Measurements from ENCODE around the gene ANO3.
A peak's percentile ranks its signal among the peaks of the same experiment; 100 is the strongest.
"Not testable (repeated sequence)": the region's sequence is repeated elsewhere in the genome, so short reads cannot be mapped to it uniquely, and the experiment has no call there.

ANO3 gene

DNA sequence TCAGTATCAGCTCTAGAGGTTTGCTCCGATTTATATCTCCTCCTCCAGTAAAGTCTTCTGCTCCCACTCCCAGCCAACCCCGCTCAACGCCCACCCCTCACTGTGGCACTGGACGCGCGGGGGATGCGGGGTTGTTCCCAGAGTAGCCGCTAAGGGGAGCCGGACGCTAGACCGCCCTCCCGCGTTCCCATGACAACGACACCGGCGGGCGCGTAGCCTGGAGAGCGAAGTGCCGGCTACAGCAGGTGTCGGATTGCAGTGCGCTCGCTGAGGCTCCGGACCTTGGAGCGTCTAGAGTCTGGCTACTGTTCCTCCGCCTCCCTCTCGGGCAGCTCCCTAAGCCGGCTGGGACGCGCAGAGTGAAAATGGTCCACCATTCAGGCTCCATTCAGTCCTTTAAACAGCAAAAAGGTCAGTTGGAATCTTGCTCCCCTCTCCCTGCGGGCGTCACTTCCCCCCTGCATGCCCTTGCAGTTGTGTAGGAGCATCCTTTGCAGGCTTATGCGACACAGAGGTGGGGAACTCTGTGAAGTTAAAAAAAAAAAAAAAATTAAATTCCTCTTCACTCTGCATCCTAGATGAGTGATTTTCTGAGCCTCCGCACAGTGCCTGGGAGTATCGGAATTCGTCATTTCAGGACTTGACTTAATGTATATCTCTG lies at the start of gene ANO3:
TSS of gene ANO3 (plus strand) at position 220 of the 661 bp plus-strand sequence. CDS start at position 366, 146 bp downstream.
- peak; percentile 64 for DNase-seq

DNA sequence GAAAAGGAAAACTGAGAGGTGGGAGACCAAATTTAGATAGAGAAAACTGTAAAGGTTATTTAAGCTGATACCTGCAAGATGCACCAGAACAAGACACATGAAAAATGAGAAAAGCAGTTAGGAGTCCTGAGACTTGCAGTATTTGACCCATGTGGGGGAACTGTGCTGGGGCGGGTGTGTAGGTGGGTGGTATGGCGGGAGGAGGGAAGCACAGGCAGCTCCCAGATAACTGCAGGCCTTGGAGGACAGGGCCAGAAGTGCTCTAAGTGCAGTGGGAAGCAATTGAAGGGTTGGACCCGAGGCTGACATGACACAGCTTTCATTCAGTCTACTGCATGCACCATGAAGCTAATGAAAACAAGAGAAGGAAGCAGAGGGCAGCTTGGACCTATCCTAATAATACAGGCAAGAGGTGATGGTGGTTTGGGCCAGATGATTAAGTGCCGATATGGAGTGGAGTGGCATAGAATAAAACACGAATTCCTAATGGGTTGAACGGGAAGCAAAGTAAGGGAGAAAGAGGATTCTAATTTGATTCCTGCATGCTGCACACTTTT lies 48.0 kb upstream of the ANO3 start:
- DNase-seq = no peak

DNA sequence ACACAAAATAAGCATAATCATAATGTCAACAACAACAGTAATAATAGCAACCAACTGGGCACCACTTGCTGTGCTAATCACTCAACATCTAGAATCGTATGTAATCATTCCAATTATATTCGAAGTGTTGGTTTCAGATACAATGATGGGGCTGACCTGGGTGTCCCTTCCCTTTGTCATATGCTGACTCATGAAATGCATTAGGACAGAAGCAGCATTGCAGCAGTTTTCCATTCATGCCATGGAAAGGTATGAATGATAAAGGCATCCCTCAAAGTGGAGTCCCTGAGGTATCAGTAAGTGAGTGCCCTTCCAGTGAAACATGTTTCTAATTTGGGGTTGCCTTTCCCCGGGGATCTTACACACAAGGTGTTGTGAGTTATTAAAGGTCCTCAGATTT lies 46.3 kb upstream of the ANO3 start:
- DNase-seq = no peak

DNA sequence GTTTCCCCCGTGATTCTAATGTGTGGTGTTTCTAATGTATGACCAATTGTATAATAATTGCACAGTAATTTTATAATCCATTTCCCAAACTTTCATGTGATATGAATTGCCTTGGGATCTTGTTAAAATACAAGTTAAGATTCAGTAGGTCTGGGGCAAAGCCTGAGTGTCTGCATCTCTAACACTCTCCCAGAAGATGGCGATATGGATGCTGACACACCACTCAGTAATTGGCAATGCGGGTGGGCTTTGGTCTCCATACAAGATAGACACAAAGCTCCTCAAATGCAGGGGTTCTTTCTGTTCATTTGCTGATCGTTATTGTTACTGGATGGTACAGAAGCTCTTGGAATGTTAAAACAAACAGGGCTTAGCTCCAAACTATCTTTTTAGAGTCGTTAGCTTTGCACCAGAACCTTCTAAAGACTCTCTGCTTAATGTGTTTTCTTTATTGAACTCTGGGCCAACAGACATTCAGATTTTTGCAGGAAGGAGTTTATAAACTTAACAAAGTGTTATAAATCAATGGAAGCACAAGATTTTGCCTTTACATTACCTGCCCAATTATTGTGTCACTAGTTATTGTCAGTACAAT lies 45.4 kb upstream of the ANO3 start:
- no peak for DNase-seq

DNA sequence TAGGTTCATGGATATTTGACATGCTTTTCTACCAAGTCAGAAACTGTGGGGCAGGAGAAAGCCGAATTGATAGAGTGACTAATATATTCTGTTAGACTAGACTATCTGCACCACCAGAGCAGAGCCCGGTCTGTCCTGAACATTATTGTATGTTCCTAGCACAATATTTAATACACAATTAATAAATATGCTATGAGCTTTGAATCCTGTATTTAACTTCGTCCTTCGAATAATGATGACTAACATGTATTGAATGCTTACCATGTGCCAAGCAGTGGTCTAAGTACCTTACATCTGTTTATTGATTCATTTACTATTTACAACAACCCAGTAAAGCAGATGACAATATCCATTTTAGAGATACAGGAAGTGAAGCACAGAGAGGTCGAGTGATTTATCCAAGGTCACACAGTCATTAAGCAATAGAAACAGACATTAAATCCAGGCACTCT lies 44.8 kb upstream of the ANO3 start:
- no peak for DNase-seq

DNA sequence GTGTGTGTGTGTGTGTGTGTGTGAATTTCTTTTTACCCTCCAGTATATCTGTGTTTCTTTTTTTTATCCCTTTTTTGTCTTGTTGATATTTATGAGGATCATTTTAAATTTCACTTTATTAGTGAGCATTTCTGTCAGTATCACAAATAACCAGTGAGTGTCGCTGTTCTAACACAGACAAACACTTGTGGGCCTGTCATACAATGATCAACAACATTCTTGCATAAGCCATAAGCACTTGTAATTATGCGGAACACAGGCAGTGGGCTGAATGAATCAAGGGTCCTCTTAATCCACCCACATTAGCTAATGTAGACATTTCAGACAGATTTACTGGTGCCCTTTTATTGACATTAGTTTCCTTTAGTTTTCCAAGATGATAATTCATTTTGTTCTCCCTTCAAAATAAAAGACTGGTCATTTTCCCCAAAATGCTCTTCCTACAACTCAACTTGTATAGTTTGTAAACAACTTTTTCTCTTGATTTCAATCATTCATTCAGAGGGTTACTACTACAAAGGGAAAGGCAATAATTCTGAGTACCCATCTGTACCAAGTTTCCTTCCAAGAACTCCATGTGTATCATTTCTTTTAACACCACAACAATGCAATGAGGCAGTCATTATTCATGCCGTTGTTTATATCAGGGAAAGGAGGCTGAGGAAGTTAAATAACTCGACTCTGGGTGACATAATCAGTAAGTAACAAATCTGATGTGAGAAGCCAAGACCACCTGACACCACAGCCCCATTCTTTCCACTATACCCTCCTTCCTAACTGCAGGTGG lies 34.5 kb upstream of the ANO3 start:
- DNase-seq = no peak

DNA sequence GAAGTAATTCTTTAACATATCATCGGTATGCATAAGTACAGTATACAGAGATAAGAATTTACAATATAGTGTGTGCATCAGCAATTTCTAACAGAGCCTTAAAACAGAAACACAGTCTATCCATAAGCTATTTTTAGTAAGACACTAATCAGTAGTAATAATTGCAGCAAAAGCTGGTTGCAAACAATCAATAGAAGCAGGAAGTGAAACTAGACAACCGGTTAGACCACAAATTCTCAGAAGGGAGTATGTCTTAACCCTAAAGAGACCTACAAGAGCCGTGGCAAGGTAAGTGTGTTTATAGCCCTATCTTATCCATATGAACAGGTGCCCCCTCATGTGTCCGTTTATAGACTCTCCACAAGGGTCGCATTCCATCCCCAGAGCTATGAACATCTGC lies 15.6 kb upstream of the ANO3 start:
- DNase-seq = not testable (repeated sequence)

DNA sequence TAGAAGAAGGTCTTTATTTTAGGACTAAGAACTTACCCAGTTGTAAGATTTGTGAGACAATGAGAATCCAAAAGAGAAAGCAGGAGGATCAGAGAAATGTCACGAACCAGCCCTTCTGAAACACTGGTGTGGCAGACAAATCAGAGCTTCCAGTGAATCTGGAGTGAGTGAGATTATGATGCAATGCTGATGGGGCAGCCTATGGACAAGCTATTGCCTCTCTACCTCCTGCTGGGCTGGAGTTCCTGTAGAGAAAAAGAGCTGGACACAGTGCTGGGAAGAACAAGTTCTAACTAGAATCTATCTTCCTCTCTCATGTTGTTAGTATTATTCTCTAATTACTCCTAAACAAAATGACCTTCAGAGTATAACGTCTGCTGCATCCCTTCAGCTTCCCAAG lies 12.0 kb upstream of the ANO3 start:
- no peak for DNase-seq

DNA sequence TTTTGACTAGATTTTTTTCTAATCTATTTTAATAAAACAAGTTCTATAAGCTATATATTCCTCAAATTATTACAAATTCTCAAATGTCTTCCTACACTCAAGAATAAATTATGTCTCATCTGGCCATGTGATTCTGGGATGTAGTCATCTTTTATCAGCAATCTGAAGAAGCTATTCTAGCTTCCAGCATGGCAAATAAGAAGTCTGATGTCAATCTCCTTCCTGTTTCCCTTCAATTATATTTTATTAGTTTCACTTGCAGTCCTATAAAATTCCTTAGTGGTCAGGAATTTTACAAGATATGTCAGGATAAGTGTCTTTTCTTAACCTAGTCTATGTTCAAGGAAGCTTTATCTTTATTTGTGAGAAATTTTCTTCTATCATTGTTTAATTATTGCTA lies 10.4 kb upstream of the ANO3 start:
- DNase-seq = no peak

DNA sequence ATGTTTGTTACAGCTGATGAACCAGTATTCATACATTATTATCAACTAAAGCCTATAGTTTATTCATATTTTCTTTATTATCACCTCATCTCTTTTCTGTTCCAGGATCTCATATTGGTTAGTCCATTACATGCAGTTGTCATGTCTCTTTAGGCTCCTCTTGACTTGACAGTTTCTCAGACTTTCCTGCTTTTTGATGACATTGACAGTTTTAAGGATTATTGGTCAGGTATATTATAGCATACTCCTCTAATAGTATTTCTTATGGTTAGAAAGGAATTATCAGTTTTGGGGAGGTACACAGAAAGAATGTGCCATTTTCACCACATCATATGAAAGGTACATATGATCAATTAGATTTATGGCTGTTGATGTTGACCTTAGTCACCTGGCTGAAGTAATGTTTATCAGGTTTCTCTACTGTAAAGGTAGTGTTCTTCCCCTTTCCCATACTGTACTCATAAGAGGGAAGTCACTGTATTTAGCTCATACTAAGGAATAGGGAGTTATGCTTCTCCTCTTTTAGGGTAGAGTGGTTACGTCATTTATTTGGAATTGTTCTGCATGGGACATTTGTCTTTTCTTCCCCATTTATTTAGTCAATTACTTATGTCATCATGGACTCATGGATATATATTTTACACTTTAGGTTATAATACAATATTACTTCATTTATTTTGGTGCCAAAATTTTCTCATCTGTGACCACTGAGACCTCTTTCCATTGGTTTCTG lies 9.4 kb upstream of the ANO3 start:
- DNase-seq = no peak

DNA sequence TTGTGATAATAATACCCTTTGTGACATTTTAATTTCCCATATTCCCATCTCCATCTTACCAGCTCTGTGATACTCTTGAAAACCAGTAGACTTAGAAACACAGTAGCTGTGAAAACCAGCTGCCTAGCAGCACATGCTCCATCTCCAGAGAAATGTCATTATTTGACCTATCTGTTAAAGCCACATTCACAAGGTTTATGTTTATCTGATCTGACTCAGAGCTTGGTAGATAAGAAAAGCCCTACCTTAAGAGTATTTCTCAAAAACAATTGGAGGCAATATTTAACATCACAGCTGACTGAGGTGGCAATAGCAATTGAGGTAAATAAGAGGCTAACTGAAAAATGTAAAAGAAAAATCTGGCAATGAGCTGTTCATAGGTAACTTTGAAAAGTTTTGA lies 8.1 kb upstream of the ANO3 start:
- no peak for DNase-seq

DNA sequence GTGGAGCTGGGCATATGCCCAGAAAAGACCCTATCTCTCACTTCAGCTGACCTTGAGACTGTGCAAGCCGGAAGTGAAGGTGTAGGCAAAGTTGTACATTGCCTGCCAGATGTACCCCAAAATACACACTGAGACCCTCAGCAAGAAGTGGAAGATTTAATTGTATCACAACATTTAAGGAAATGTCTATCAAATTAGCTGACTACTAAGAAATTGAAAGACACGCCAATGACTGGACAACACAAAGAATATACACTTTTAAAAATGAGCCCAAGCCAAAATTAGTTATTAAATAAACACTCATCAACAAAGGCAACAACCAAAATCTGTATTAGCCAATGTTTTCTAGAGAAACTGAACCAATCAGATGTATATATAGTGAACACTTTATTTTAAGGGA lies 7.7 kb upstream of the ANO3 start:
- no peak for DNase-seq

DNA sequence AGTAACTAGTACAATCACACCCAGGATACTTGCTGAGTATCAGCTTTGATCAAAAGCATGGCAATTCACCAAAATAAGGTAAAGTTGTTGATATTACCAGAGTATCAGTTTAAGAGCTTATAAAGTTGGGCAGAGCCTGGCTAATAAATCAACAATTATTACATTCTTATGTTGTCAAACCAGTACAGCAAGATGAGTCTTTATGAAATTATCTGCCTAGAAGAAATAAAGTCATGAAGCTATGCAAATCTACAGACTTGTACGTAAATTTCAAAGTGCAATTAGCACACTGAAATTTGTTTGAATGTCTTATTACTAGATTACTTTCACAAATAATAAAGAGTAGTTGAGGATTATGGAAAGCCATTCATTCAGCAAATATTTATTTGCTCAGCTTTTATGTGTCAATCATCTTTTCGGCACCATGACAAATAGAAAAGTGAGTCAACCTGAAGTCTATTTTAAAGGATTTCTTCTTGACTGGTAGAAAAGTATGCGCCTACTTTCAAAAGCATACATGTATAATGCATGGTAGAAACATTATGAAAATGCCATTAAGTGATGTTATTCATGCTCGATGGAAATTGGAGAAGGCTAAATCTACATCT lies 5.0 kb upstream of the ANO3 start:
- no peak for DNase-seq

DNA sequence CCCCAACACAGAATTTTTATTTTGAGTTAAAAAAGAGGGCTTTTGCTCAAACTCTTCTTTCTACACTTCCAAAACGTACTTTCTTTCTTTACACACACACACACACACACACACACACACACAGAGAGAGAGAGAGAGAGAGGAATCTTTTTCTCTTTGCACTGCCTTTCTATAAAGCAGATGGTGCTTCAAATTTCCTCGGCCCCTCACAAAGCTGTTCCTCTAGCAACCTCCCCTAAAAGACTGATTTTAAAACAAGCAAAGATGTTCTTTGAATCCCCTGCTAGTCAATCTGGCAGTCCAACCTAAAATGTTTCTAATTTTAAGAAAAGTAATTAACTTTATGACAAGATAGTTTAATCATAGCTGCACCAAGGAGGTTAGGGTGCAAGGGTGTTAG lies 2.7 kb upstream of the ANO3 start:
- DNase-seq = no peak

DNA sequence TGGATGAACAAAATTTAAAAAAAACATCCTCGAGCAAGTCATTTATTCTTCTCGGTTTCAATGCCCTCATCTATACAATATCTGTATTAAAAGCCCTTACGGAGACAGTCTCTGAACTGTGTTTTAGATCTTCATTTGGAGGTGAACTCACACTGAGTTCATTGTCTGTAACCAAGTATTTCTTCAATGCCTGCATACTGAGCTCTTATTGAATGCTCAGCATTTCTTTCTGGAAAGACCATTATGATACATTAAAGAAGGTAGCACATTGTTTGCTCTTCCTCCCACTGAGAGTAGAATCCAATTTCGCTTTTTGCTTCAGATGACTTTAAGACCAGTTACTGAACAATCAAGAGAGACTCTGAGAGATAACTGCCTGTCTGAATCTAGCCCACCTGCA lies 1.7 kb upstream of the ANO3 start:
- DNase-seq = no peak

DNA sequence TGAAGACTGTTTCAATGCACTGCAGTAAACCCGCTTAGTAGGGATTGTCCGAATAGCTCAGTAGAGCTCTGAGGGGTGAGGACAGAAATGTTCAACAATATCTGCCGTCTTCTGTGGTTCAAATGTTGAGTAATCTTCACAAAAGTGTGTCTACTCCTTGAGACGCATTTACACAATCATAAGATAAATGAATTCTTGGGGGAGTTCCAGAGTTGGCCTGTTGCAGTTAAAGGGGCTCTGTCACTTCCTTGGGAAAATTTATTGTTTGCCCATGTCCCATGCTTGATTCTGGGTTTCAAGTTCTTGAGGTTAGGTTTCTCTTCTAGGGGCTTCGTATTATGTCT lies 614 bp downstream of the ANO3 start:
- DNase-seq = no peak

DNA sequence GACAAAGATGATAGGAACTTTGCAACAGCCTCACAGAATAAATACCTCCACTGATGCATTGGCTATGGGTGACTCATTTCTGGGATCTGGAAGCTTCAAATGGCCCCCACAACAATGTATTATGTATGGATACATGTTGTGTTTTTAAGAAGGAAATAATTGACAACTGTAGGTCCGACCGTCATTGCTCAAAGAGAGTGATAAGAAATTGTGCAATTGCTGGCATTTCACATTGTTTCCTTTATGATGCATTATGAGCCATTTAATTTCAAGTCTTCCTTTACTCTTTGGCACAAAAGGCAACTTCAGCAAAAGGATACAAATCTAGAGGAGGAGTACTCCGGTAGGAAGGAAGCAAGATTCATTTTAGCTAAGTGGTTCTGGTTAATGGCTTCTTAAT lies 2.0 kb downstream of the ANO3 start:
- DNase-seq = no peak

DNA sequence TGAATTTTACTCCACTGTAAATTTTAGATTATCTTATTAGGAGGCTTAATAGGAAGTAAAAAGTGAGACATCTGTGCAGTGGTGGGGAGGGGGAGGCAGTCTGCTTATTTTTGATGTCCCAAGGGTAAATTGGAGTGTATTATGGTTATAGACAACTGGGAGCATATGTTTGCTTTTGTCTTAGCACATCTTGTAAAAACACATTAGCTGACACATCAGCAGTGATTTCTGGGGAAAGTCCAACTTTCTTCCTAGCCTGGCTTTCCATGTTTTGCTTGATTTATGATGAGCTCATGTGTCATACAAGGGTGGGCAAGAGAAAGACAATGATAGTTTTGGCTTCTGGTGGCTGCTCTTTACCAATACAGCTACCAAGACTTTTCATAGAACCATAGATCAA lies 4.0 kb downstream of the ANO3 start:
- no peak for DNase-seq

DNA sequence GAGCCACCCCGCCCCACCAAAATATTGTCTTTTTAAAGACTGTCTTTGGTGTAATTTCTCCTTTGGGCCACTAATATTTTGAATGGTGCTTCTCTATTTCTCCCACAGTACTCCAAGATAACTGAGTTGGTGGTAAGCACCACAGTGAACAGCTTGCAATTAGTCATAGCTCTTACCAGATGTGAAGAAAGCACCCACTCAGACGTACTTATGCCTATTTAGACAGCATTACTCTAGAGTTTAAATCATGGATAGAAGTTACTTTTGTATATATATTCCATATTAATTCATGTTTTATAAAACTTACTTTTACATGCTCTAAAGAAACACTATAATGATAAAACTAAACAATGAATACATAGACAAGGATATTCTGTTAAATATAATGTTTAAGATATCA lies 12.7 kb downstream of the ANO3 start:
- DNase-seq = no peak

DNA sequence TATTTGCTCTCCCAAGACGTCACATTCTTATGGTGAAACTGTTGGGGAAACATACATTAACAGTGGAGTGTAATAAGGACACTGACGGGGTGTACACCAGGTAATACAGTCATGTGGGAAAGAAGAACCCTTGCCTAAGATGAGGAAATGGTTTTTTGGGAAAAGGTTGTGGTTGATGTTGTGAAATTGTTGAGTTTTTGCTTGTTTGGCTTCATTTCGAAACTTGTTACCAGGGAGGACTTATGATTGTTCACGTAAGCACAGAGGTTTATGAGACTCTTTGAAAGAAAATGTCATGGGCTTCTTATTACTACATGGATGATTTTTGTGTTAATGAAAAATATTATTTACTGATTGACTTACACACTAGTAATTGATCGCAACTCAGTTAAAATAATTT lies 16.8 kb downstream of the ANO3 start:
- DNase-seq = no peak

DNA sequence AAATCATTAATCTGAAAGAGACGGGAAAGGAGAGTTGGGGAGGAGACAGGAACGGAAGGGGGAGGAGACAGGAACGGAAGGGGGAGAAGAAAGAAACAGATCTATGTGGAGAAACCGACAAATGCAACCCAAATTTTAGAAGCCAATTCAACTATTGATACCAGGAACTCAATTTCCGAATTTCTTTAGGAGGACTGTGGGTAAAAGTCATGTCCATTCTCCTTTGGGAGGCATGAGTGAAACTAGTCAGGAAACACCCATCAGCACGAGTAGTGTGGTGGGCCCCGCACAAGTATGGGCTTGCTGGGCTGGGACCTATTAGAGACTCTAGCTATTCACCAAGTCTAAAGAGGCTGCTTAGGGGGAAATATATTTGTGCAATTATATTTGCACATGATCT lies 18.1 kb downstream of the ANO3 start:
- DNase-seq = no peak

DNA sequence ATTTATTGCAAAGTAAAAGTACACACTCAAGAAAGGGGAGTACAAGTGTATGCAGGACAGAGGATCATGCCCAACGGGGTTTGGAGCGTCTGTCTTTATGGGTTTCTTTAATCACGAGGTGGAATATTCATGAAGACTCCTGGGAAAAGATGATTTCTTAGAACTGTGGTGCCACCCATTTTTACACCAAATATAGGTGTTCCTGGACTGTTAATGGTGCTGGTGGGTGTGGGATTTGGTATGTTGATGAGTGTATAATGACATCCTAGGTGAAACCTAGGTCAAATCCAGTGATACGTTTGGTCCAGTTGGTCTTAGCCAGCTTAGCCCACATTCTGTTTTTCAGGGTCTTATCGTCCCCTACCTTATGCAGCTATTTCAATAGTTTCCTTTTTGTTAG lies 21.1 kb downstream of the ANO3 start:
- DNase-seq = no peak

DNA sequence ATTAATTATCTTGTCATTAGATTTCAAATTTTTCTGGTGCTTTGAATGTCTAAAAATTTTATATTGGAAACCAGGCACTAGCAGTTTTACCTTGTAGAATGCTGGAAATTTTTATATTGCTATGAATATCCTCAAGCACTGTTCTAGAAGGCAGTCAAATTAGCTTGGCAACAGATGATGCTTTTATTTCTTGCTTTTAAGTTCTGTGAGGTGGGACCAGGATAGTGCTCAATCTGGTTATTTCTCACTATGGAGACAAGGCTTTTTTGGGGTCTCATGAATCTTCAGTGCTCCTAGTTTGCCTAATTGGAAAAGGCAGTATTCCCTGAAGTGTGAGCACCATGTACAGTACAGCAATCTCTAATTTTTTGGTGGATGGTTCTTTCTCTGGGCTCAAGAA lies 27.1 kb downstream of the ANO3 start:
- no peak for DNase-seq

All from NCI-H226 (cell line).